Psoas muscle (tissue), 8 donors: ENCODE results near the gene MPST. TPM values are rescaled to one million over a fixed set of nuclear protein-coding genes. Genes with fewer than 3 reads are reported as not detected.
"Not testable (repeated sequence)": the region's sequence is repeated elsewhere in the genome, so short reads cannot be mapped to it uniquely, and the experiment has no call there.

Source experiments
- ATAC-seq, 4 donors: fragments of 200-7000 bp; cut with Tn5 transposase; one replicate each; pipeline ENCODE4 v1.9.1; 2020; ENCODE audit warnings: moderate library complexity in 3 of 4, mild to moderate bottlenecking in 2 of 4
- DNase-seq, 2 donors: peaks; one replicate each; pipeline ENCODE4 v3.0.0-alpha.2; 2020
- H3K27ac ChIP-seq: fragments of 200-600 bp; one replicate; pipeline ENCODE4 v1.8.0; 2022
- H3K27me3 ChIP-seq, 3 donors: fragments of 200-600 bp in 1 of 3; one replicate each; pipeline versions ENCODE4 v1.6.1 to v1.8.0; 2013 to 2022; ENCODE audit warnings: low read length in 2 of 3, mild to moderate bottlenecking in 2 of 3, moderate library complexity in 1 of 3; ENCODE audit not compliant: insufficient read depth in 3 of 3
- H3K36me3 ChIP-seq, 2 donors: fragments of 200-600 bp in 1 of 2; one replicate each; pipeline versions ENCODE4 v1.6.1 to v1.8.0; 2013 to 2022; ENCODE audit warnings: low read depth in 1 of 2, mild to moderate bottlenecking in 1 of 2, moderate library complexity in 1 of 2; ENCODE audit not compliant: insufficient read depth in 1 of 2
- H3K4me1 ChIP-seq: fragments of 200-600 bp; one replicate; pipeline ENCODE4 v1.8.0; 2022
- H3K4me3 ChIP-seq: fragments of 200-600 bp; one replicate; pipeline ENCODE4 v1.8.0; 2022; ENCODE audit warnings: mild to moderate bottlenecking
- H3K9me3 ChIP-seq: fragments of 200-600 bp; one replicate; pipeline ENCODE4 v1.8.0; 2022
- WGBS, 3 donors: extraction: QIAGEN DNeasy Blood & Tissue Kit; methylation state at CpG; one replicate each; pipeline versions ENCODE4 v1.1.6 to v1.1.7; 2013; 5-methylcytosine and 5-hydroxymethylcytosine counted together
- intact Hi-C, 2 donors: fragments of 100-400 bp; cut with DNase I; formaldehyde crosslinking; loops; one replicate each; pipeline versions ENCODE4 v1.11.0 to v1.14.2; 2022
- polyA plus RNA-seq, 3 donors: library from polyadenylated mRNA; stranded (reverse); fragments of 200-250 nt; gene quantifications; one replicate each; pipeline ENCODE4 v1.2.3, GENCODE V29; 2013
- total RNA-seq, 4 donors: library from RNA; stranded (reverse); fragmentation: NEBNext Ultra II Directional in 2 of 4; extraction: Animal tissue kit (Norgen Biotek cat#: 25700) in 2 of 4; gene quantifications; one replicate each; pipeline versions ENCODE4 v1.2.1 to v1.2.4, GENCODE V29; 2021 to 2023
- TF ChIP-seq, protein P1 (sequence below): fragments of 200-600 bp; IDR thresholded peaks from one replicate; pipeline ENCODE4 v1.8.0; 2022; ENCODE audit warnings: antibody characterized with exemption
- donor health status: healthy with polysubstance abuse.
- donor health status: DM: no; HTN: no; CAD: no; lungs with moderate emphysema.
- donor health status: Bipolar disorder and iron deficiency.
- donor health status: healthy.
- donor health status: DM: yes; HTN: yes; CAD: no.
- donor health status: DM: no; HTN: no; CAD: no.
- donor health status: DM: no; HTN: no; CAD: no.
- donor health status: DM: yes; HTN: yes; CAD: no.

The MPST gene
- total and polyA plus RNA-seq, 7 donors = 31.5 to 83.6 (median 42.2) TPM

DNA sequence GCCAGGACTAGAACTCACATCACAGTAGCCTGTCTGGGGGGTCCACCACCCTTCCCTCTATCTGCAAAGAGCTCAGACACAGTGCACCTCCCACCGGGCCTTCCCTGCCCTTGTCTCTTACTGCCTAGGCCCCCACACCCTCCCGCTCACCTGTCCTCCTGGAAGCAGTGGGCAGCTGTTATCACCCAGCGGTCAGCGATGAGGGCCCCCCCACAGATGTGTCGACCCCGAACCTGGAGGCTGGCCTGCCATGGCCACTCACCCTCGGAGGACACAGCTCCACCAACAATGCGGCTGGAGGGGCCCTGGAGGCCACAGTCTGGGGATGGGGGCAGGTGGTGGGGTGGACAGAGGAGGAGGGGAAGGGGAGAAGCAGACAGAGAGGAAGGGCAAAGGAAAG, 50.8 kb downstream of the MPST start:
- H3K4me1 ChIP-seq = no peaks in the 10 kb centered on the region
- no peak overlapping the region for H3K27ac ChIP-seq
- H3K27me3 ChIP-seq = peaks cover 0 to 61% (median 8%) of the 10 kb centered on the region in 3 donors
- DNase-seq (no peak), ATAC-seq (no peak)
- WGBS, 3 donors = 57 to 68% (median 67%) methylated on average over 8 of the region's 8 CpGs
- intact Hi-C loops = no loop called here
- H3K36me3 ChIP-seq = no peaks in the 10 kb centered on the region
- TF ChIP-seq, protein P1, sequence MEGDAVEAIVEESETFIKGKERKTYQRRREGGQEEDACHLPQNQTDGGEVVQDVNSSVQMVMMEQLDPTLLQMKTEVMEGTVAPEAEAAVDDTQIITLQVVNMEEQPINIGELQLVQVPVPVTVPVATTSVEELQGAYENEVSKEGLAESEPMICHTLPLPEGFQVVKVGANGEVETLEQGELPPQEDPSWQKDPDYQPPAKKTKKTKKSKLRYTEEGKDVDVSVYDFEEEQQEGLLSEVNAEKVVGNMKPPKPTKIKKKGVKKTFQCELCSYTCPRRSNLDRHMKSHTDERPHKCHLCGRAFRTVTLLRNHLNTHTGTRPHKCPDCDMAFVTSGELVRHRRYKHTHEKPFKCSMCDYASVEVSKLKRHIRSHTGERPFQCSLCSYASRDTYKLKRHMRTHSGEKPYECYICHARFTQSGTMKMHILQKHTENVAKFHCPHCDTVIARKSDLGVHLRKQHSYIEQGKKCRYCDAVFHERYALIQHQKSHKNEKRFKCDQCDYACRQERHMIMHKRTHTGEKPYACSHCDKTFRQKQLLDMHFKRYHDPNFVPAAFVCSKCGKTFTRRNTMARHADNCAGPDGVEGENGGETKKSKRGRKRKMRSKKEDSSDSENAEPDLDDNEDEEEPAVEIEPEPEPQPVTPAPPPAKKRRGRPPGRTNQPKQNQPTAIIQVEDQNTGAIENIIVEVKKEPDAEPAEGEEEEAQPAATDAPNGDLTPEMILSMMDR = no peak
- H3K9me3 ChIP-seq = no peaks in the 10 kb centered on the region
- no peak overlapping the region for H3K4me3 ChIP-seq

DNA sequence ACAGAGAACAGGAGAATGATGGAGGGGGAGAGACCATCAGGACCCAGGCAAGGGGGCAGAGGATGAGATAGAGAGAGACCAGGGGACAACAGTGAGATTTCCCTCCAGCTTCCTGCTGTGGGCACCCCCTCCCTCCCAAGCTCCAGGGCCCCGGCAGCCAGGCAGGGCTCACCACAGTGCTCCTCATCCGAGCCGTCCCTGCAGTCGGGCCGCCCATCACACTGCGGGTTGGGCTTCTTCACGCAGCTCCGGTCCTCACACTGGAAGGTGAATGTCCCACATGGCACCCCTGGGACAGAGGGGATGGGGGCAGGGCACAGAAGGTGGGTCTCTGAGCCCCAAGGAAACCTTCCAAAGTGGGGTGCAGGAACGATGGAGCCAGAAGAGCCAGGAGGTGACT, 51.2 kb downstream of the MPST start:
- DNase-seq = no peak
- ATAC-seq = no peak
- H3K9me3 ChIP-seq = no peaks in the 10 kb centered on the region
- TF ChIP-seq, protein P1 = no peak
- H3K4me1 ChIP-seq = no peaks in the 10 kb centered on the region
- WGBS, 3 donors = 37 to 47% (median 42%) methylated on average over 9 of the region's 9 CpGs
- intact Hi-C loops = no loop called here
- no peaks in the 10 kb centered on the region for H3K36me3 ChIP-seq
- H3K27me3 ChIP-seq = peaks cover 0 to 61% (median 8%) of the 10 kb centered on the region in 3 donors
- H3K4me3 ChIP-seq = no peak overlapping the region
- no peak overlapping the region for H3K27ac ChIP-seq

DNA sequence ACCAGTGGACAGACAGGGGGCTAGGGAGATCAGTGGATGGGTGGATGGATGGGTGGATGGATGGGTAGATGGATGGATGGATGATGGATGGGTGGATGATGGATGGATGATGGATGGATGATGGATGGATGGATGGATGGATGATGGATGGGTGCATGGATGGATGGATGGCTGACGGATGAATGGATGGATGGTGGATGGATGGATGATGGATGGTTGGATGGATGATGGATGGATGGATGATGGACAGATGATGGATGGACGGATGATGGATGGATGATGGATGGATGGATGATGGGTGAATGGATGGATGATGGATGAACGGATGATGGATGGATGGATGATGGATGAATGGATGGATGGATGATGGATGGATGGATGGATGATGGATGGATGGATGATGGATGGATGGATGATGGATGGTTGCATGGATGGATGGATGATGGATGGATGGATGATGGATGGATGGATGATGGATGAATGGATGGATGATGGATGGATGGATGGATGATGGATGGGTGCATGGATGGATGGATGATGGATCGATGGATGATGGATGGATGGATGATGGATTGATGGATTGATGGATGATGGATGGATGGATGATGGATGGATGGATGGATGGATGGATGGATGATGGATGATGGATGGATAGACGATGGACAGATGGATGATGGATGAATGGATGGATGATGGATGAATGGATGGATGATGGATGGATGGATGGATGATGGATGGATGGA, 52.5 kb downstream of the MPST start:
- peaks cover 0 to 62% (median 11%) of the 10 kb centered on the region in 3 donors for H3K27me3 ChIP-seq
- H3K36me3 ChIP-seq, H3K4me1 ChIP-seq, DNase-seq, H3K4me3 ChIP-seq, intact Hi-C loops, H3K9me3 ChIP-seq, ATAC-seq, H3K27ac ChIP-seq: not testable (repeated sequence)
- 95 to 96% (median 96%) methylated on average over 5 of the region's 5 CpGs for WGBS, 3 donors

DNA sequence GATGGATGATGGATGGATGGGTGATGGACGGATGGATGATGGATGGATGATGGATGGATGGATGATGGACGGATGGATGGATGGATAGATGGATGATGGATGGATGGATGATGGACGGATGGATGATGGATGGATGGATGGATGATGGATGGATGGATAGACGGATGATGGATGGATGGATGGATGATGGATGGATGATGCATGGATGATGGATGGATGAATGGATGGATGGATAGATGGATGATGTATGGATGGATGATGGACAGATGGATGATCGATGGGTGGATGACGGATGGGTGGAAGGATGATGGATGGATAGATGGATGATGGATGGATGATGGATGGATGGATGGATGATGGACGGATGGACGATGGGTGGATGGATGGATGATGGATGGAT, 53.1 kb downstream of the MPST start:
- peaks cover 0 to 60% (median 11%) of the 10 kb centered on the region in 3 donors for H3K27me3 ChIP-seq
- intact Hi-C loops = no loop called here
- no peaks in the 10 kb centered on the region for H3K36me3 ChIP-seq
- no peak overlapping the region for H3K27ac ChIP-seq
- ATAC-seq (no peak), DNase-seq (no peak)
- no peaks in the 10 kb centered on the region for H3K9me3 ChIP-seq
- no peak overlapping the region for H3K4me3 ChIP-seq
- no peaks in the 10 kb centered on the region for H3K4me1 ChIP-seq
- TF ChIP-seq, protein P1 = no peak
- WGBS, 3 donors = 94 to 96% (median 94%) methylated on average over 8 of the region's 8 CpGs

DNA sequence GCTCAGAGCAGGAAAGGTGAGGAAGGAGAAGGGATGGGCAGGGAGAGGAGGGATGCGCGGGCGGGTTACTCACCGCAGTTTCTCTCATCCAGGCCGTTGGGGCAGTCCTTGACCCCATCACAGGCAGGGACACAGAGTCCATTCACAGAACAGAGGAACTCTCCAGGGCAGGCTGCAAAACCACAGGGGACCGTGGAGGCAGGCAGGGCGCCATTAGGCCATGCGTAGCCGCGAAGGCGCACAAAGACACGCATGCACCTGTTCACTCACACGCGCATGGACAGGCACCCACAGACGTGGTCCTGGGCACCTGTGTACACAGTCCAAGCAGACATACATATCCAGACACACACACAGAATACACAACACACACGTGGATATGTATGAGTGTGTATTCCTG, 55.0 kb downstream of the MPST start:
- Histone ChIP-seq H3K27ac (no peak overlapping the region), H3K9me3 (no peaks in the 10 kb centered on the region), H3K36me3 (no peaks in the 10 kb centered on the region), H3K27me3 (peaks cover 0 to 51% (median 10%) of the 10 kb centered on the region in 3 donors), H3K4me1 (no peaks in the 10 kb centered on the region), H3K4me3 (no peak overlapping the region)
- TF ChIP-seq, protein P1 = no peak
- WGBS, 3 donors = 66 to 71% (median 67%) methylated on average over 16 of the region's 16 CpGs
- DNase-seq (no peak), ATAC-seq (no peak)
- intact Hi-C loops = no loop called here
